ENCODE data around the gene DUOX1. TPM values are rescaled to one million over a fixed set of nuclear protein-coding genes. Genes with fewer than 3 reads are reported as not detected.

Gene DUOX1
- total and polyA plus RNA-seq, 9 of the 15 experiments (the other 6 are each of a cell fraction or from before 2014, with no cell fraction given) = 0.01 to 0.22 (median 0.01) TPM; not detected in 6

DNA sequence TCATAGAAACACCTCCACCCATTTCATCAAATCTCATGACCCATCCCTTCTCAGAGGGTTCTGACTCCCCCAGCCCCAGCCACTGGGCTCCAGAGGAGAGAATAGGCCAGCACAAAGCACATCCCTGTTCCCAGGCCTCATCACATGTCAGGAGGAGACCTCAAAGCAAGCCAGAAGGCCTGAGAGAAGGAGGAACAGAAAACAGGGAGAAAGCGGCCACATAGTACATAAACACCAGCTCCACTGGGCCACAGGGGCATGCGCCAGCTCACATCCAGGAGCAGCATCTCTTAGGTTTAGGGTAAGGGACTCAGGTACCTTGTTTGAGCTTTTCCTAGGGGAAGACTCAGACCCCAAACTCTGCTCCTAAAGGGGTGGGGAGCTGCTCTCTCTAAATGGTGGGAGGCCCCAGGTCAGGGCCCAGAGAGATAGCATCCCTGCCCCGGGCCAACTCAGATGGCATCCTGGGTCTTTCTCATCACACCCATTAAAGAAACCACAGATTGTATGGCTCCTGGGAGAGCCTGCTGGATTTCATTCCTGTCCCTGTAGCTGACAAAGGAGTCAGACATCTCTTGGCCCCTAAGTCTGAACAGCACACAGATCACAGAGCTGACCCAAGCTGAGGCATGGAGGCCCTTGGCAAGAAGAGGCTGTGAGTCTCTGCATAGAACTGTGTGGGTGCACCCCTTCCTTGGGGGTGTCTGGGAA is 55.4 kb downstream of the DUOX1 start:
- 60% methylated on average over 1 of the region's 3 CpGs for WGBS (ENCODE audit: insufficient coverage, low coverage, missing lambda C conversion rate)
- no peak overlapping the region for H3K9ac ChIP-seq (ENCODE audit: insufficient read depth in 1 of 2, low read depth in 2 of 2, low read length in 2 of 2)
- no peak overlapping the region for H3K27ac ChIP-seq (ENCODE audit: extremely low read depth, low read depth, low read length)
- no peaks in the 10 kb centered on the region for H3K9me1 ChIP-seq (ENCODE audit: control insufficient read depth, insufficient read depth, low read length)
- H3K27me3 ChIP-seq (ENCODE audit: control insufficient read depth in 2 of 2, insufficient read depth in 2 of 2, low read length in 2 of 2) = no peaks in the 10 kb centered on the region
- H2AFZ ChIP-seq (ENCODE audit: low read depth, low read length) = no peak overlapping the region
- H3K79me2 ChIP-seq (ENCODE audit: control insufficient read depth, insufficient read depth, low read length) = no peaks in the 10 kb centered on the region
- H4K20me1 ChIP-seq (replicated peaks; ENCODE audit: control insufficient read depth, insufficient read depth, low read length) = no peaks in the 10 kb centered on the region
- ATAC-seq (no peak), FAIRE-seq (no peak), DNase-seq (ENCODE audit: extremely low read depth in 1 of 4, low spot score in 3 of 4) (peak in 1 of 4 experiments; percentile 2)
- no peaks in the 10 kb centered on the region for H3K9me3 ChIP-seq (replicated peaks; ENCODE audit: control insufficient read depth, insufficient read depth, low read depth, low read length)
- POLR2A ChIA-PET = interaction anchor here (0.7 to 2.8 kb wide), 6 partner anchors 13 to 31 kb away, joined by 3 to 8 read pairs (median 3); no protein-coding TSS in a partner anchor
- intact Hi-C loops (cut with micrococcal nuclease) (no loop called here), in situ Hi-C loops (cut with MboI) (loop anchor here (25.0 kb wide), 1 partner anchor 427 kb away; no protein-coding TSS in a partner anchor)
- peaks cover 9 to 21% of the 10 kb centered on the region in 2 experiments; a peak in 3 of 5 replicates for H3K4me1 ChIP-seq (replicated peaks in 1 of 2; ENCODE audit: control insufficient read depth in 2 of 2, insufficient read depth in 2 of 2, low read length in 2 of 2)
- H3K4me2 ChIP-seq (ENCODE audit: insufficient read depth, low read length) = no peak overlapping the region
- CTCF ChIA-PET (ENCODE audit: low intra/inter-chr PET ratio) = no interaction called here
- no TSS peak for BruUV-seq (replicated peaks)
- H3K4me3 ChIP-seq = no peak overlapping the region
- no peaks in the 10 kb centered on the region for H3K36me3 ChIP-seq (ENCODE audit: control insufficient read depth, insufficient read depth, low read length)
- TF ChIP-seq COPS2 (conservative IDR thresholded peaks at IDR 0.05) (no peak), ZNF311 (CRISPR knock-in tag; IDR thresholded peaks at IDR 0.05) (no peak), RBM17 (IDR thresholded peaks at IDR 0.05; ENCODE audit: borderline replicate concordance, low read depth, low read length) (no peak), ZNF347 (CRISPR knock-in tag; IDR thresholded peaks at IDR 0.05; ENCODE audit: low read depth) (no peak), NFATC3 (IDR thresholded peaks at IDR 0.05) (no peak), PHTF2 (CRISPR knock-in tag; IDR thresholded peaks at IDR 0.05) (no peak), NKRF (IDR thresholded peaks at IDR 0.05; ENCODE audit: borderline replicate concordance) (no peak)
- TF ChIP-seq, protein P1, sequence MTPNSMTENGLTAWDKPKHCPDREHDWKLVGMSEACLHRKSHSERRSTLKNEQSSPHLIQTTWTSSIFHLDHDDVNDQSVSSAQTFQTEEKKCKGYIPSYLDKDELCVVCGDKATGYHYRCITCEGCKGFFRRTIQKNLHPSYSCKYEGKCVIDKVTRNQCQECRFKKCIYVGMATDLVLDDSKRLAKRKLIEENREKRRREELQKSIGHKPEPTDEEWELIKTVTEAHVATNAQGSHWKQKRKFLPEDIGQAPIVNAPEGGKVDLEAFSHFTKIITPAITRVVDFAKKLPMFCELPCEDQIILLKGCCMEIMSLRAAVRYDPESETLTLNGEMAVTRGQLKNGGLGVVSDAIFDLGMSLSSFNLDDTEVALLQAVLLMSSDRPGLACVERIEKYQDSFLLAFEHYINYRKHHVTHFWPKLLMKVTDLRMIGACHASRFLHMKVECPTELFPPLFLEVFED (CRISPR knock-in tag; conservative IDR thresholded peaks at IDR 0.05) = no peak
- TF ChIP-seq, protein P2, sequence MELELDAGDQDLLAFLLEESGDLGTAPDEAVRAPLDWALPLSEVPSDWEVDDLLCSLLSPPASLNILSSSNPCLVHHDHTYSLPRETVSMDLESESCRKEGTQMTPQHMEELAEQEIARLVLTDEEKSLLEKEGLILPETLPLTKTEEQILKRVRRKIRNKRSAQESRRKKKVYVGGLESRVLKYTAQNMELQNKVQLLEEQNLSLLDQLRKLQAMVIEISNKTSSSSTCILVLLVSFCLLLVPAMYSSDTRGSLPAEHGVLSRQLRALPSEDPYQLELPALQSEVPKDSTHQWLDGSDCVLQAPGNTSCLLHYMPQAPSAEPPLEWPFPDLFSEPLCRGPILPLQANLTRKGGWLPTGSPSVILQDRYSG (tag; conservative IDR thresholded peaks at IDR 0.05; ENCODE audit: low read depth) = no peak
- TF ChIP-seq, protein P3, sequence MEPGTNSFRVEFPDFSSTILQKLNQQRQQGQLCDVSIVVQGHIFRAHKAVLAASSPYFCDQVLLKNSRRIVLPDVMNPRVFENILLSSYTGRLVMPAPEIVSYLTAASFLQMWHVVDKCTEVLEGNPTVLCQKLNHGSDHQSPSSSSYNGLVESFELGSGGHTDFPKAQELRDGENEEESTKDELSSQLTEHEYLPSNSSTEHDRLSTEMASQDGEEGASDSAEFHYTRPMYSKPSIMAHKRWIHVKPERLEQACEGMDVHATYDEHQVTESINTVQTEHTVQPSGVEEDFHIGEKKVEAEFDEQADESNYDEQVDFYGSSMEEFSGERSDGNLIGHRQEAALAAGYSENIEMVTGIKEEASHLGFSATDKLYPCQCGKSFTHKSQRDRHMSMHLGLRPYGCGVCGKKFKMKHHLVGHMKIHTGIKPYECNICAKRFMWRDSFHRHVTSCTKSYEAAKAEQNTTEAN (CRISPR knock-in tag; IDR thresholded peaks at IDR 0.05) = no peak
- TF ChIP-seq, protein P4, sequence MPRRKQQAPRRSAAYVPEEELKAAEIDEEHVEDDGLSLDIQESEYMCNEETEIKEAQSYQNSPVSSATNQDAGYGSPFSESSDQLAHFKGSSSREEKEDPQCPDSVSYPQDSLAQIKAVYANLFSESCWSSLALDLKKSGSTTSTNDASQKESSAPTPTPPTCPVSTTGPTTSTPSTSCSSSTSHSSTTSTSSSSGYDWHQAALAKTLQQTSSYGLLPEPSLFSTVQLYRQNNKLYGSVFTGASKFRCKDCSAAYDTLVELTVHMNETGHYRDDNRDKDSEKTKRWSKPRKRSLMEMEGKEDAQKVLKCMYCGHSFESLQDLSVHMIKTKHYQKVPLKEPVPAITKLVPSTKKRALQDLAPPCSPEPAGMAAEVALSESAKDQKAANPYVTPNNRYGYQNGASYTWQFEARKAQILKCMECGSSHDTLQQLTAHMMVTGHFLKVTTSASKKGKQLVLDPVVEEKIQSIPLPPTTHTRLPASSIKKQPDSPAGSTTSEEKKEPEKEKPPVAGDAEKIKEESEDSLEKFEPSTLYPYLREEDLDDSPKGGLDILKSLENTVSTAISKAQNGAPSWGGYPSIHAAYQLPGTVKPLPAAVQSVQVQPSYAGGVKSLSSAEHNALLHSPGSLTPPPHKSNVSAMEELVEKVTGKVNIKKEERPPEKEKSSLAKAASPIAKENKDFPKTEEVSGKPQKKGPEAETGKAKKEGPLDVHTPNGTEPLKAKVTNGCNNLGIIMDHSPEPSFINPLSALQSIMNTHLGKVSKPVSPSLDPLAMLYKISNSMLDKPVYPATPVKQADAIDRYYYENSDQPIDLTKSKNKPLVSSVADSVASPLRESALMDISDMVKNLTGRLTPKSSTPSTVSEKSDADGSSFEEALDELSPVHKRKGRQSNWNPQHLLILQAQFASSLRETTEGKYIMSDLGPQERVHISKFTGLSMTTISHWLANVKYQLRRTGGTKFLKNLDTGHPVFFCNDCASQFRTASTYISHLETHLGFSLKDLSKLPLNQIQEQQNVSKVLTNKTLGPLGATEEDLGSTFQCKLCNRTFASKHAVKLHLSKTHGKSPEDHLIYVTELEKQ (CRISPR knock-in tag; IDR thresholded peaks at IDR 0.05) = no peak
